K562 (cell line): Measurements from ENCODE around the gene SPAG16. TPM values are rescaled to one million over a fixed set of nuclear protein-coding genes. Genes with fewer than 3 reads are reported as not detected.

Source experiments
- ATAC-seq: fragments of 200-7000 bp; cut with Tn5 transposase; 3 replicates; pipeline ENCODE4 v1.9.1; 2020; ENCODE audit warnings: moderate library complexity
- BruUV-seq: library from RNA; stranded (reverse); fragments of 400-500 nt; replicated peaks from 2 replicates; lab custom pipeline; 2021; lab: Mats Ljungman, UMichigan
- CTCF ChIA-PET: fragments of 300-600 bp; formaldehyde crosslinking; extraction: SDS; loops from one replicate; lab custom pipeline; 2021; ENCODE audit warnings: low intra/inter-chr PET ratio; lab: Yijun Ruan, JAX
- POLR2A ChIA-PET: fragments of 300-600, 350-650 bp; sonication (Branson Sonifier 250); formaldehyde crosslinking; extraction: SDS; loops from one replicate; lab custom pipeline; 2021; ENCODE audit warnings: antibody characterized with exemption, inconsistent platforms; lab: Yijun Ruan, JAX
- DNase-seq, 4 experiments: peaks; one replicate each; pipeline versions ENCODE4 v3.0.0 to v3.0.0-alpha.2; 2011 to 2018; ENCODE audit warnings: low spot score in 3 of 4, mixed read lengths in 3 of 4; ENCODE audit errors: extremely low read depth in 1 of 4
- FAIRE-seq: peaks from 2 replicates; lab custom pipeline; 2011; peaks lifted over from hg19 to GRCh38; lab: Jason Lieb, UNC
- H2AFZ ChIP-seq: 2 replicates; pipeline ENCODE4 v1.6.0; 2011; ENCODE audit warnings: low read depth, low read length, control low read depth, inconsistent platforms
- H3K27ac ChIP-seq: fragments of 200-600 bp; 3 replicates; pipeline ENCODE4 v1.8.0; 2011; ENCODE audit warnings: low read depth, mild to moderate bottlenecking, control low read depth, inconsistent platforms, low read length, moderate library complexity, mixed read lengths; ENCODE audit errors: extremely low read depth
- H3K27me3 ChIP-seq, 2 experiments: fragments of 300-600 bp in 1 of 2; 2 replicates in 1 of 2; 3 replicates in 1 of 2; pipeline versions ENCODE4 v1.6.0 to v1.8.0; 2011; ENCODE audit warnings: inconsistent platforms in 2 of 2, low read length in 2 of 2, mild to moderate bottlenecking in 1 of 2, mixed read lengths in 1 of 2, moderate library complexity in 1 of 2; ENCODE audit not compliant: control insufficient read depth in 2 of 2, insufficient read depth in 2 of 2
- H3K36me3 ChIP-seq: fragments of 300-600 bp; 3 replicates; pipeline ENCODE4 v1.8.0; 2011; ENCODE audit warnings: mild to moderate bottlenecking, low read length, inconsistent platforms; ENCODE audit not compliant: control insufficient read depth, insufficient read depth
- H3K4me1 ChIP-seq, 2 experiments: fragments of 200-600 bp in 1 of 2; replicated peaks in 1 of 2; 2 replicates in 1 of 2; 3 replicates in 1 of 2; pipeline versions ENCODE4 v1.5.1 to v1.8.0; 2011; ENCODE audit warnings: inconsistent platforms in 2 of 2, low read length in 2 of 2, mild to moderate bottlenecking in 1 of 2, mixed read lengths in 1 of 2, moderate library complexity in 1 of 2; ENCODE audit not compliant: control insufficient read depth in 2 of 2, insufficient read depth in 2 of 2
- H3K4me2 ChIP-seq: 2 replicates; pipeline ENCODE4 v1.6.1; 2011; ENCODE audit warnings: low read length, control low read depth, inconsistent platforms, mixed read lengths; ENCODE audit not compliant: insufficient read depth
- H3K4me3 ChIP-seq: fragments of 200-600 bp; sonication (generic), shearing (Covaris generic); 2 replicates; pipeline ENCODE4 v1.5.1; 2016; ENCODE audit warnings: control low read depth, inconsistent platforms
- H3K79me2 ChIP-seq: fragments of 200-600 bp; 3 replicates; pipeline ENCODE4 v1.8.0; 2011; ENCODE audit warnings: low read length, inconsistent platforms; ENCODE audit not compliant: control insufficient read depth, insufficient read depth
- H3K9ac ChIP-seq, 2 experiments: 2 replicates each; pipeline versions ENCODE4 v1.6.0 to v1.6.1; 2011; ENCODE audit warnings: low read depth in 2 of 2, low read length in 2 of 2, control low read depth in 1 of 2, inconsistent platforms in 1 of 2, mild to moderate bottlenecking in 1 of 2, mixed read lengths in 1 of 2; ENCODE audit not compliant: insufficient read depth in 1 of 2
- H3K9me1 ChIP-seq: one replicate; pipeline ENCODE4 v1.6.0; 2011; ENCODE audit warnings: inconsistent platforms, mild to moderate bottlenecking, low read length, moderate library complexity; ENCODE audit not compliant: control insufficient read depth, insufficient read depth
- H3K9me3 ChIP-seq: replicated peaks from 2 replicates; pipeline ENCODE4 v1.5.1; 2011; ENCODE audit warnings: low read depth, low read length, inconsistent platforms; ENCODE audit not compliant: control insufficient read depth, insufficient read depth
- H4K20me1 ChIP-seq: replicated peaks from 2 replicates; pipeline ENCODE4 v1.6.1; 2011; ENCODE audit warnings: low read length, inconsistent platforms, mixed read lengths; ENCODE audit not compliant: control insufficient read depth, insufficient read depth
- DMBX1 ChIP-seq: fragments of 250-450 bp; sonication (Bioruptor Pico); IDR thresholded peaks from 2 replicates; pipeline ENCODE4 v1.8.0; 2022; ENCODE audit warnings: inconsistent platforms, mild to moderate bottlenecking, moderate library complexity, borderline replicate concordance
- FOXJ3 ChIP-seq: sonication (generic); formaldehyde crosslinking; IDR thresholded peaks from 2 replicates; pipeline ENCODE4 v1.4.0; 2020; ENCODE audit warnings: mild to moderate bottlenecking, missing genetic modification reagents
- GTF2A2 ChIP-seq: IDR thresholded peaks from 2 replicates; pipeline ENCODE4 v1.6.1; 2016; ENCODE audit warnings: mild to moderate bottlenecking, missing genetic modification characterization, missing compliant biosample characterization
- HNRNPUL1 ChIP-seq: fragments of 200-400 bp; formaldehyde crosslinking; IDR thresholded peaks from 2 replicates; pipeline ENCODE4 v1.6.1; 2017; ENCODE audit warnings: low read length
- MXI1 ChIP-seq: IDR thresholded peaks from 2 replicates; pipeline ENCODE4 v1.6.1; 2011; ENCODE audit warnings: low read depth, mild to moderate bottlenecking, improper control_type of control experiment, low read length
- PPARD ChIP-seq: fragments of 250-450 bp; sonication (Bioruptor Pico); IDR thresholded peaks from 2 replicates; pipeline ENCODE4 v1.8.0; 2022; ENCODE audit warnings: inconsistent platforms, mild to moderate bottlenecking, moderate library complexity
- RBBP5 ChIP-seq: fragments of 200-600 bp; sonication (generic); IDR thresholded peaks from 2 replicates; pipeline ENCODE4 v1.6.1; 2012; ENCODE audit warnings: borderline replicate concordance, mild to moderate bottlenecking, low read length, control low read depth, inconsistent platforms; ENCODE audit not compliant: insufficient read depth, poor library complexity, severe bottlenecking
- SAP30 ChIP-seq: fragments of 200-600 bp; sonication (generic); IDR thresholded peaks from 2 replicates; pipeline ENCODE4 v1.6.1; 2012; ENCODE audit warnings: borderline replicate concordance, low read depth, mild to moderate bottlenecking, moderate library complexity, low read length, control low read depth, inconsistent platforms; ENCODE audit not compliant: insufficient read depth, poor library complexity, severe bottlenecking
- ZC3H11A ChIP-seq: IDR thresholded peaks from 2 replicates; pipeline ENCODE4 v1.6.1; 2012; ENCODE audit warnings: low read depth, low read length, improper control_type of control experiment
- ZNF436 ChIP-seq: fragments of 250-450, 450-650 bp; sonication (Bioruptor Pico); formaldehyde crosslinking; IDR thresholded peaks from 2 replicates; pipeline ENCODE4 v1.7.0; 2020; ENCODE audit warnings: mild to moderate bottlenecking
- WGBS: fragments of 100-300 bp; shearing (Covaris generic); methylation state at CpG from one replicate; pipeline ENCODE4 v1.1.6; 2016; ENCODE audit warnings: low coverage, mixed read lengths; ENCODE audit not compliant: insufficient coverage; ENCODE audit errors: missing lambda C conversion rate; 5-methylcytosine and 5-hydroxymethylcytosine counted together
- in situ Hi-C: fragments of 300-500 bp; cut with MboI; formaldehyde crosslinking; loops from 4 replicates; pipeline ENCODE4 v1.15.0; 2018; ENCODE audit warnings: inconsistent platforms, mixed read lengths
- intact Hi-C: fragments of 100-400 bp; cut with micrococcal nuclease; formaldehyde crosslinking; loops from 2 replicates; pipeline ENCODE4 v1.14.2; 2022
- polyA plus RNA-seq, 8 experiments: library from polyadenylated mRNA; depleted of rRNA in 4 of 8; stranded (reverse) in 5 of 8; unstranded in 3 of 8; fragments of >200 nt; fragmentation: Nextera tagmentation in 2 of 8; fragmentation: Illumina TruSeq in 1 of 8; extraction: Ambion mirVana in 2 of 8; extraction: Trizol in 1 of 8; gene quantifications; 2 replicates each; pipeline versions ENCODE4 v1.2.1 to v1.2.3, GENCODE V29; 2011 to 2014; ENCODE audit warnings: inconsistent platforms in 1 of 8, missing spikeins in 1 of 8
- total RNA-seq, 7 experiments: library from RNA; depleted of rRNA in 6 of 7; stranded (reverse); fragments of >200 nt in 6 of 7; fragmentation: Illumina TruSeq in 2 of 7; extraction: Trizol in 2 of 7; gene quantifications; 2 replicates each; pipeline versions ENCODE4 v1.2.1 to v1.2.3, GENCODE V29; 2011 to 2021; ENCODE audit warnings: low replicate concordance in 1 of 7
- TF ChIP-seq, protein P1 (sequence below): sonication (generic); formaldehyde crosslinking; IDR thresholded peaks from 2 replicates; pipeline ENCODE4 v1.8.1; 2023; ENCODE audit warnings: mild to moderate bottlenecking, missing genetic modification reagents
- TF ChIP-seq, protein P2 (sequence below): fragments of 250-450 bp; sonication (Bioruptor Pico); IDR thresholded peaks from 2 replicates; pipeline ENCODE4 v1.5.0; 2021

Gene SPAG16
- total and polyA plus RNA-seq, 9 of the 15 experiments (the other 6 are each of a cell fraction or from before 2014, with no cell fraction given) = 0.98 to 5.9 (median 3.5) TPM

DNA sequence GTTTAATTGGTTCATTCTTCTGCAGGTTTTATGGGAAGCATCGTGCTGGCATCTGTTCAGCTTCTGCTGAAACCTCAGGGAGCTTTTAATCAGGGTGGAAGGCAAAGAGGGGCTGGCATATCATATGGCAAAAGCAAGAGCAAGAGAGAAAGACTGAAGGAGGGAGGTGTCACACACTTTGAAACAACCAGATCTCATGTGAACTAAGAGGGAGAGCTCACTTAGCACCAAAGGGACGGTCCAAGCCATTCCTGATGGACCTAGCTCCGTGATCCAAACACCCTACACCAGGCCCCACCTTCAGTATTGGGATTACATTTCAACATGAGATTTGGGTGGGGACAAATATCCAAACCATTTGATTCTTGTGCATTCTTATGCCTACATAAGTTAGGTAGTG is 563.1 kb downstream of the SPAG16 start:
- Histone ChIP-seq H3K27ac (no peak overlapping the region), H3K36me3 (no peaks in the 10 kb centered on the region), H3K27me3 (no peaks in the 10 kb centered on the region), H3K9me3 (no peaks in the 10 kb centered on the region; the same call in 1 of the 2 replicates), H4K20me1 (no peaks in the 10 kb centered on the region), H2AFZ (no peak overlapping the region), H3K4me2 (no peak overlapping the region), H3K4me1 (no peaks in the 10 kb centered on the region), H3K4me3 (no peak overlapping the region), H3K79me2 (no peaks in the 10 kb centered on the region), H3K9ac (no peak overlapping the region), H3K9me1 (no peaks in the 10 kb centered on the region)
- FAIRE-seq (no peak), DNase-seq (no peak), ATAC-seq (no peak)
- 0% methylated on average over 2 of the region's 3 CpGs for WGBS
- CTCF ChIA-PET = no interaction called here
- intact Hi-C loops = no loop called here
- no TSS peak for BruUV-seq
- in situ Hi-C loops = no loop called here
- POLR2A ChIA-PET = no interaction called here
- no peak for TF ChIP-seq PPARD (CRISPR knock-in tag)
- no peak for TF ChIP-seq ZNF436
- no peak for TF ChIP-seq FOXJ3 (CRISPR knock-in tag)
- TF ChIP-seq, protein P1, sequence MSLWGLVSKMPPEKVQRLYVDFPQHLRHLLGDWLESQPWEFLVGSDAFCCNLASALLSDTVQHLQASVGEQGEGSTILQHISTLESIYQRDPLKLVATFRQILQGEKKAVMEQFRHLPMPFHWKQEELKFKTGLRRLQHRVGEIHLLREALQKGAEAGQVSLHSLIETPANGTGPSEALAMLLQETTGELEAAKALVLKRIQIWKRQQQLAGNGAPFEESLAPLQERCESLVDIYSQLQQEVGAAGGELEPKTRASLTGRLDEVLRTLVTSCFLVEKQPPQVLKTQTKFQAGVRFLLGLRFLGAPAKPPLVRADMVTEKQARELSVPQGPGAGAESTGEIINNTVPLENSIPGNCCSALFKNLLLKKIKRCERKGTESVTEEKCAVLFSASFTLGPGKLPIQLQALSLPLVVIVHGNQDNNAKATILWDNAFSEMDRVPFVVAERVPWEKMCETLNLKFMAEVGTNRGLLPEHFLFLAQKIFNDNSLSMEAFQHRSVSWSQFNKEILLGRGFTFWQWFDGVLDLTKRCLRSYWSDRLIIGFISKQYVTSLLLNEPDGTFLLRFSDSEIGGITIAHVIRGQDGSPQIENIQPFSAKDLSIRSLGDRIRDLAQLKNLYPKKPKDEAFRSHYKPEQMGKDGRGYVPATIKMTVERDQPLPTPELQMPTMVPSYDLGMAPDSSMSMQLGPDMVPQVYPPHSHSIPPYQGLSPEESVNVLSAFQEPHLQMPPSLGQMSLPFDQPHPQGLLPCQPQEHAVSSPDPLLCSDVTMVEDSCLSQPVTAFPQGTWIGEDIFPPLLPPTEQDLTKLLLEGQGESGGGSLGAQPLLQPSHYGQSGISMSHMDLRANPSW (CRISPR knock-in tag) = no peak
- no peak for TF ChIP-seq HNRNPUL1
- no peak for TF ChIP-seq ZC3H11A
- no peak for TF ChIP-seq DMBX1 (CRISPR knock-in tag)
- TF ChIP-seq RBBP5 = no peak
- TF ChIP-seq GTF2A2 (tag) = no peak
- TF ChIP-seq MXI1 = no peak
- no peak for TF ChIP-seq SAP30
- TF ChIP-seq, protein P2, sequence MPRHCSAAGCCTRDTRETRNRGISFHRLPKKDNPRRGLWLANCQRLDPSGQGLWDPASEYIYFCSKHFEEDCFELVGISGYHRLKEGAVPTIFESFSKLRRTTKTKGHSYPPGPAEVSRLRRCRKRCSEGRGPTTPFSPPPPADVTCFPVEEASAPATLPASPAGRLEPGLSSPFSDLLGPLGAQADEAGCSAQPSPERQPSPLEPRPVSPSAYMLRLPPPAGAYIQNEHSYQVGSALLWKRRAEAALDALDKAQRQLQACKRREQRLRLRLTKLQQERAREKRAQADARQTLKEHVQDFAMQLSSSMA (CRISPR knock-in tag) = no peak
